Thyroid gland (tissue), 4 donors: ENCODE data around the gene FOXD2.

Experiments used
- POLR2A ChIP-seq, 2 donors: fragments of 450-650 bp; IDR thresholded peaks; one replicate each; pipeline ENCODE4 v1.6.1; 2017; ENCODE audit warnings: antibody characterized with exemption in 2 of 2, mild to moderate bottlenecking in 2 of 2, moderate library complexity in 1 of 2
- TF ChIP-seq, protein P1 (sequence below), 6 experiments: fragments of 200-600 bp in 3 of 6; fragments of 450-650 bp in 3 of 6; sonication (generic) in 3 of 6; IDR thresholded peaks; one replicate each; pipeline ENCODE4 v1.5.1; 2016 to 2019; ENCODE audit warnings: antibody characterized with exemption in 6 of 6, mild to moderate bottlenecking in 2 of 6, inconsistent platforms in 1 of 6, moderate library complexity in 1 of 6

DNA sequence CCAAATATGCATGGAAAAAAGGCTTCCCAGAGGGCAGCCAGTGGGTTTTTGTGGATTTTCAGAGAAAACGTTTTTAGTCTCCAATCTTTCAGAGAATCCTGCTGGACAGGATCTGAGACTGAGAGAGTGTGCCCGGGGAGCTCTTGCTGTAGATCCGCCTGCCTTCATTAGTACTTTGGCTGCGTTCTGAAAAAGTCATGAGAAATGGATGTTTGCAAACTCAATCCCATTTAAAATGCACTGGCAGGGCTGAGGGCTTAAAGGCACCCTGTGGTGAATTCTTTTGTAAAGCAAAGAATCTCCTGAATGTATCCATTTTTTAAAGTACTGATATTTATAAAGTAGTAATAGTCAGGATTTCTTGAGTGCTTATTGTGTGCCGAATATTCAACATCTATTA is 22.2 kb downstream of the FOXD2 start:
- TF ChIP-seq, protein P1, sequence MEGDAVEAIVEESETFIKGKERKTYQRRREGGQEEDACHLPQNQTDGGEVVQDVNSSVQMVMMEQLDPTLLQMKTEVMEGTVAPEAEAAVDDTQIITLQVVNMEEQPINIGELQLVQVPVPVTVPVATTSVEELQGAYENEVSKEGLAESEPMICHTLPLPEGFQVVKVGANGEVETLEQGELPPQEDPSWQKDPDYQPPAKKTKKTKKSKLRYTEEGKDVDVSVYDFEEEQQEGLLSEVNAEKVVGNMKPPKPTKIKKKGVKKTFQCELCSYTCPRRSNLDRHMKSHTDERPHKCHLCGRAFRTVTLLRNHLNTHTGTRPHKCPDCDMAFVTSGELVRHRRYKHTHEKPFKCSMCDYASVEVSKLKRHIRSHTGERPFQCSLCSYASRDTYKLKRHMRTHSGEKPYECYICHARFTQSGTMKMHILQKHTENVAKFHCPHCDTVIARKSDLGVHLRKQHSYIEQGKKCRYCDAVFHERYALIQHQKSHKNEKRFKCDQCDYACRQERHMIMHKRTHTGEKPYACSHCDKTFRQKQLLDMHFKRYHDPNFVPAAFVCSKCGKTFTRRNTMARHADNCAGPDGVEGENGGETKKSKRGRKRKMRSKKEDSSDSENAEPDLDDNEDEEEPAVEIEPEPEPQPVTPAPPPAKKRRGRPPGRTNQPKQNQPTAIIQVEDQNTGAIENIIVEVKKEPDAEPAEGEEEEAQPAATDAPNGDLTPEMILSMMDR (IDR thresholded peaks at IDR 0.05), result no peak
- no peak for TF ChIP-seq POLR2A (IDR thresholded peaks at IDR 0.05)
